DOHH2 (cell line): ENCODE data around the gene PIK3CB.

Source experiments
- EZH2phosphoT487 ChIP-seq: fragments of 200-600 bp; sonication (generic); IDR thresholded peaks from 2 replicates; pipeline ENCODE4 v1.6.1; 2017; ENCODE audit warnings: borderline replicate concordance, mild to moderate bottlenecking, antibody characterized with exemption, low read length, moderate library complexity, mixed read lengths
- TF ChIP-seq, protein P1 (sequence below): fragments of 200-600 bp; sonication (generic); IDR thresholded peaks from one replicate; pipeline ENCODE4 v1.5.1; 2014; ENCODE audit warnings: antibody characterized with exemption, mild to moderate bottlenecking, low read depth, low read length; ENCODE audit not compliant: poor library complexity, severe bottlenecking

DNA sequence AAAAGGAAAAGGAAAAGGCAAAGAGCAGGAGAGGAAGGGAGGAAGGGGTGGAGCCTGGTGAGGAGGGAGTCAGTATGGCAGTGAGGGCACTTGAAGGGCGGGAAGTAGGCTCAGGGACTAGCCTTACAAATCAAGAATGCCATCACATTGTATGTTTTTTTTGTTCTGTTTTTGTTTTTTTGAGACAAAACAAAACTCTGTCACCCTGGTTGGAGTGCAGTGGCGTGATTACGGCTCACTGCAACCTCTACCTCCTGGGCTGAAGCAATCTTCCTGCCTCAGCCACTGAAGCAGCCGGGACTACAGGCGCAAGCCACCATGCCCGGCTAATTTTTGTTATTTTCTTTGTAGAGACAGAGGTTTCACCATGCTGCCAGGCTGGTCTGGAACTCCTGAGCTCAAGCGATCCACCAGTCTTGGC, 10.5 kb upstream of the PIK3CB start:
- TF ChIP-seq, protein P1, sequence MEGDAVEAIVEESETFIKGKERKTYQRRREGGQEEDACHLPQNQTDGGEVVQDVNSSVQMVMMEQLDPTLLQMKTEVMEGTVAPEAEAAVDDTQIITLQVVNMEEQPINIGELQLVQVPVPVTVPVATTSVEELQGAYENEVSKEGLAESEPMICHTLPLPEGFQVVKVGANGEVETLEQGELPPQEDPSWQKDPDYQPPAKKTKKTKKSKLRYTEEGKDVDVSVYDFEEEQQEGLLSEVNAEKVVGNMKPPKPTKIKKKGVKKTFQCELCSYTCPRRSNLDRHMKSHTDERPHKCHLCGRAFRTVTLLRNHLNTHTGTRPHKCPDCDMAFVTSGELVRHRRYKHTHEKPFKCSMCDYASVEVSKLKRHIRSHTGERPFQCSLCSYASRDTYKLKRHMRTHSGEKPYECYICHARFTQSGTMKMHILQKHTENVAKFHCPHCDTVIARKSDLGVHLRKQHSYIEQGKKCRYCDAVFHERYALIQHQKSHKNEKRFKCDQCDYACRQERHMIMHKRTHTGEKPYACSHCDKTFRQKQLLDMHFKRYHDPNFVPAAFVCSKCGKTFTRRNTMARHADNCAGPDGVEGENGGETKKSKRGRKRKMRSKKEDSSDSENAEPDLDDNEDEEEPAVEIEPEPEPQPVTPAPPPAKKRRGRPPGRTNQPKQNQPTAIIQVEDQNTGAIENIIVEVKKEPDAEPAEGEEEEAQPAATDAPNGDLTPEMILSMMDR: no peak
- TF ChIP-seq EZH2phosphoT487: no peak
